Measurements from ENCODE around the gene CPSF3.

Gene CPSF3

DNA sequence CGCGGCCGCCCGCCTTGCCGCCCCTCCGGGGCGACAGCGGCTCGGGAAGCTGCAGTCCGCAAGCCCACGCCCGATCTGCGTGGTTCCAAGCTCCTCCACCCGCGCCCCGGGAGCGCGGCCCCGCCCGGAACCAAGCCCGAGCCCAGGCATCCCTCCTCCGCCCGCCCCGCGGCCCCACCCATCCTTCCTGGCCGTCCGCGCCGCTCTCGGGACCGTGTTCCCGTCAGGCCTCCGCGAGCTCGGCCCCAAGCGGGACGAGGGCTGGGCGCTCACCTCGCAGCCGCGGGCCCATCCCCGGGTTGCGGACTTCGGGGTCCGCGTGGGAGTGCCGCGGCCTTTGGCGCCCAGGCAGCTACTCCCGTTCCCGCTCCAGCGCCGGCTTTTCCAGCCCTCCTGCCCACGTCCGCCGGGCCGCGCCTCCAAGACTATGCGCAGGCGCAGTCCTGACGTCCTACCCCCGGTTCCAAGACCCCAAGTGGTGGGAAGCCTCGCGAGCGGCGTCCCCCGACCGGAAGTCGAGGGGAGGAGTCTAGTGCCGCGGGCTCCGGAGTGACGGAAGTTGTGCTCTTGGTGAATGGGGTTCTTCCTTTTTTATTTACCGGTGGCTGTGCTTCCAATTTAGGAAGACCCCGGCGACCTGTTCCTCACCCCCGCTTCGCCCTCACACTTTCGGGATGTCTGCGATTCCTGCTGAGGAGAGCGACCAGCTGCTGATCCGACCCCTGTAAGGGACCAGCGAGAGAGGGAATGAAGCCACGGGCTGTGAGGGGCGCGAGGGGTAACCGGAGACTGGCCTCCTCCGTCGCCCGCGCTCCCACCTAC lies at the start of gene CPSF3, which contains the start of gene ITGB1BP1:
Gene CPSF3, plus strand, starts transcription at position 555 of the 822 bp plus-strand sequence. Its CDS starts 120 bp downstream, at position 675.
Gene ITGB1BP1, minus strand, starts transcription at position 429 of the 822 bp plus-strand sequence. CDS start 4,831 bp downstream, outside the sequence.
- peak; percentile 86 to 92 (median 88) for DNase-seq

DNA sequence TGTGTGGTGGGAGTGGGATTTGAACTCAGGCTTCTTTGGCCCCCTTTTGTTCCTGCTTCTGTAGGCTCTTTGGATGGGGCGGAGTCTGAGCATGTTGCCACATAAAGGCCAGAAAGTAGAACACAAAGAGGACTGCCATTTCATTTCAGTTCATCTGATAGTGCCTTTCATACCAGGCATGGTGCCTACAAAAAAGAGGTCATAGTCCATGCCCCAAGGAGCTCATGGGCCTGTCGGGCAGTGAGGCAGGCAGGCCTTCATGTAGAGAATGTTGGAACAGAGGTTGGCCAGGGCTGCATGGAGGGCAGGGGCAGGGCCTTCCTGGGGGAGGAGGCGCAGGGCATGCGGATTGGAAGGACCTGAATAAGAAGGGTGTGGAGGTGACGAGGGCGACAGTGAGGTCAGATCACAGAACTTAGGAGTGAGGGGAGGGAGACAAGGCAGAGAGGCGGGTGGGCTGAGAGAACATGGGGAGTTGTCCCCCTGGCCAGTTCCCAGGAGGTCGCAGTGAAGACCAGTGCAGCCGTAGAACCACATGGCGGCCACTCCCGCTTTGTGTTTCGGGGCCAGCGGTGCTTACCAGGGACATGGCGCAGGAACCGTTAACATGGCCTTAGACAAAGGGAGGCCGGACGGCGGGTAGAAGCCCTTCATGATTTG lies 49.3 kb upstream of the CPSF3 start:
- DNase-seq: no peak

DNA sequence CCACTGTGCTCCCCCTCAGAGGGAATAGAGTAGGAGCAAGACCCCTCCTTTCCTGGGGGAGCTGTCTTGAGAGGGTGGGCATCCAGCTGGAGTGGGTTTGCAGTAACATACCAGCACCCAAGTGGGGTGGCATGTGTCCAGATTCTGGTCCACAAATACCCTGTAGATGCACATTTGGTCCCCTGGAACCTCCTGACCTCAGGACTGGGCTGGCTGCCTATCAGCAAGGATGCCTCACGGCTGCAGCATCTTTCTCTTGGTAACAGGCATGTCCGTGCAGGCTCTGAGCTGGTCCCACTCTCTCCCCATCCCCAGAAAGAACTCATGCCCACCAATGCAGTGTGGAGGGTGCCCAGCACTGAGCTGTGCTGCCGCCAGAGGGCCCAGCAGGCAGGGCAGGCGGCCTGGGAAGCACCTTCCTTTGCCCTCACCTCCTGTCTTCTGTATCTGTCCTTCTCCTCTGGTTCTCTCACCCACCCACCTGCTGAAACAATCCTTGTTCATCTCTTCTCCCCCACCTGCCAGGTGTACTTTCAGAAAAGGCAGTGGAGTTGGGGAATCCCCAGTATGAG lies 47.5 kb upstream of the CPSF3 start:
- no peak for DNase-seq

DNA sequence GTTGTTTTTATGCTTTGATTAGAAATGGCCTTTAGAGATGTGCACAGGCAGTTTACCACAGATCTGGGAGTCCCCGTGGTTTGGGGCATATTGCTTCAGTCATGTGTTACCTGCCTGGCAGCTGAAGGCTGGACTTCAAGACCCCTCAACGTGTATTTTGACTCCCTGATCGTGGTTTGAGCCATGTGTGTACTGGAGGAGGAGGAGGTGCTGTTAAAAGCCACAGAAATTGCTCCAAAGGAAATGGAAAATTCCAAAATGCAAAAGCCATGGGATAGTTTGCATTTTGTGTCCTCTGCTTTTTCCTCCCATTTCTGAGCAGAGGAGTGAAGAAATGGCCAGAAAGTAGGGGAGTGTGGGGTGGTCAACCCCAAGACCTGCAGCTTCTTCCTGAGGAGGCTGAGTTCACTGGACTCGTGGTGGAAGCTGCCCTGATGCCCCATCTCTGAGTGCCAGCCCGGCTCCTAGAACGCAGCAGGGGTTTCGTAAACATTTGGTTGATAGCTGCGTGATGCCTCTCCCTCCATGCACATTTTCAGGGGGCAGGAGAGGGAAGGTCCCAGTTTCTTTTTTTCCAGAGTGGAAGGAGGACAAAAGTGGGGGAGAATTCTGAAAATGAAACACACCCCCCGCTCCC lies 45.9 kb upstream of the CPSF3 start:
- no peak for DNase-seq

DNA sequence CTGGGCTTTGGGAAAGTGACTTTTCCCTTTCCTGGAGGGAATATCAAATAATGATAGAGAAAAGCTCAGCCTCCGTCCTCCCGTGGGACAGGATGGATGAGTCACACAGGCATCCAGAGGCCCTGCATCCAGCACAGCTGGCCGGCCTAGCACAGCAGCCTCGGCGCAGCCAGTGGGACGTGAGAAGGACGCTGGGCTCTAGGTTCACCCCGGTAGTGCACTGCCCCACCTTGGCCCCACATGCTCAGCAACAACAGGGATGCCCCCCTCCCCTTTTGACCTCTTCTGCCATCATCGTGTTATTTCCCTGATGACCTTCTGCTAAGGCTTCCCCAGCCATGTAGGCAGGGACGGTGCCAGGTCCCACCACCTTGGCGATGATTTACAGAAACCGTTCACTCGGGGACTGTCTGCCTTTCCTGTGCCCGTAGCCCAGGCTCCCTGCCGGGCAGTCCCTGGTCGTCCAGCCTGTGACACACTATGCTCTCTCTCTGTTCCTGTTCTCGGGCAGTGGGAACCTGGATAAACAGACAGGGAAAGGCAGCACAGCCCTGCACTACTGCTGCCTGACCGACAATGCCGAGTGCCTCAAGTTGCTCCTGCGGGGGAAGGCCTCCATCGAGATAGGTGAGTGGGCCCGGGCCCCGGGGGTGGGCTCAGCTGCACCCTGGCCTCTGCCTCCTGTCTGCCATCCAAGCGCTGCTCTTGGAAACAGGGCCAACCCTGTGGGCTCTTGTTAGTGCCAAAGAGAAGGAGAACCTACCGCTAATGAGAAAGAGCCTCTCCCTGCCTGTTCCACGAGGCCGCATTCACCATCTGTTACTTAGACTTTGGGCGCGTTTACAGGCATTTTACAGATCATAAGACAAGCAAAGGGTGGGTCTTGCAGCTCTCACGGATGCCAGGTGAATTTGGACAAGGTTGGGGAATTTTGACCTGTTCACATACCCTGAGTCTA lies 44.7 kb upstream of the CPSF3 start:
- DNase-seq: no peak

DNA sequence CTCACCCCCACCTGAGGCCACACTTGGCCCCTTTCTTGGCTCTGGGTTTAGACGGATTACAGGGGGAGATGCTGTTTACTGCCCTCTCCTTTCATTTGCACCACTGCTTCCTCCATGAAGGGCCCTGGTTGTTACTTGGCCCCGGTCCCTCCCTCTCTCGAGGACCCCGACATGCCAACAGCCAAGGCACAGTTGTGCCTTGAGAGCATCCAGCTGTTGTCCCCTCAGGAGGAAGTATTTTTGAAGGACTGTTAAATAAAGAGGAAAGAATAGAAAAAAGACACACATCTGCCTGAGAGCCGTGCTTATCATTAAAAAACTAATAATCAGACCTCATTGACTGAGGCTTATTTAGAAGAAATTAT lies 44.1 kb upstream of the CPSF3 start:
- DNase-seq: no peak

DNA sequence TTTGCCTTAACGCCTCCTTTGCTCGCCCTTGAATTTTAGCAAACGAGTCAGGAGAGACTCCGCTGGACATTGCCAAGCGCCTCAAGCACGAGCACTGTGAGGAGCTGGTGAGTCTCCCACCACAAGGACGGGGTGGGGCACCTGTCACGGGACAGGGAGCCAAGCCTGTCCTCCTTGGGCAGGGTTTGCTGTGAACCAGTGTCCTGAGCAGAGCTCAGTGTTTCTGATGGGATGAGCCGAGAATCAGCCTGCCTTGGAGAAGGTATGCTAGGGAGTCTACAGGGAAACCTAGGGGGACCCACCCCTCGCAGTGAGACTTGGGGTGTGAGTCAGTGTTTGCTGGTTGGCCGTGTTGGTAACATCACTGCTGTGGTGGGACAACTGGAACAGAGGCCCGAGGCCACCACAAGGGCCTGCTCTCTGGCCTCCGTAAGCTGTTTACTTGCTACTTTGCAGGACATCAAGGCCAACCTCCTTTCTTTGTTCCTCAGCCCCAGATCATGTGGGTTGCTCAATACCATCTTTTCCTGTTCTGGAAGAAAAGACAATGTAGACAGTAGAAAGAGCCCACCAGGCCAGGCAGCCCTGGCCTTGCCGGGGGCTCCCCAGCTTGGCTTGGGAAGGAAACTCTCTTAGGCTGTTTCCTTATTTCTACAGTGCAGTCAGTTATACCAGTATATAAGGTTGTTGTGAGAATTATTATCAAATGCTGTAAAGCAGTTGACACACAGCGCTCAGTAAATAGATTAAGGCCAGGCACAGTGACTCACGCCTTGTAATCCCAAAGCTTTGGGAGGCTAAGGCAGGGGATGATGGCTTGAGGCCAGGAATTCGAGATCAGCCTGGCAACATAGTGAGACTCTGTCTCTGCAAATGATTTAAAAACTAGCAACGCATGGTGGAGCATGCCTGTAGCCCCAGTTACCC lies 42.5 kb upstream of the CPSF3 start:
- no peak for DNase-seq

DNA sequence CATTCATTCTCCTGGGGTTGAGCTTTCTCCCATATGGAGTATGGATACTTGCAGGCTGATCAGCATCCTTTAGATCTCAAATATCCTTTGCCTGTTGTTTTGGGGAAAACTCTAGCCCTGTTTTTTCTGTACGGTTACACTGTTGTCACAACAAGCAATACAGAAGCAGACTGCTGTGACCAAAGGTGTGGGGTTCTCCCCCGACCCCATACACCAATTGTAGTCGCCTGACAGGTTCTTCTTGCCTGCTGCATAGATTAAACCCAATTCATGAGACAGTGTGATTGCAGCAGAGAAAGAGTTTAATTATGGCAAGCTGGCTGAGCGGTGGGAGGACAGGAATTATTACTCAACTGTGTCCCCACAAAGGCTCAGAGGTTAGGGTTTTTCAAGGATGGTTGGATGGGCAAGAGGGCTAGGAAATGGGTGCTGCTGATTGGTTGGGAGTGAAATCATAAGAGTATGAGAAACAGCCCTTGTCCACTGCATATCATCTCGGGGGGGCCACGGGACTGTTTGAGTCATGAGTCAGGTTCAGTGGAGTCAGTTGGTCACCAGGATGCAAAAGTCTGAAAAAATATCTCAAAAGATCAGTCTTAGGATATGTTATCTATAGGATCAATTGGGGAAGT lies 40.7 kb upstream of the CPSF3 start:
- no peak for DNase-seq

DNA sequence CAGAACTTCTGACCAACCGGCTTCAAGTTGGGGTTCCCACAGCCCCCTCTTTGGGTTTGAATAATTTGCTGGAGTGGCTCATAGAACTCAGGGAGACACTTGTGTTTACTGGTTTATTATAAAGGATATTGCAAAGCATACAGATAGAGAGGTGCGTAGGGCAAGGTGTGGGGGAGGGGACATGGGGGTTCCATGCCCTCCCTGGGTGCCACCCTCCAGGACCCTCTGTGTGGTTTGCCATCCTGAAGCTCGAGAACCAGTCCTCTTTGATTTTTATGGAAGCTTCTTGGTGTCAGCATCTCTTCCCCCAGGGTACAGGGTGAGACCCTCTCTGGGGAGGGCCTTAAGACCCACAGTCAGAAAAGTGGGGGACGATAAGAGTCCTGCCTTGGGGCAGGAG lies 38.9 kb upstream of the CPSF3 start:
- no peak for DNase-seq

DNA sequence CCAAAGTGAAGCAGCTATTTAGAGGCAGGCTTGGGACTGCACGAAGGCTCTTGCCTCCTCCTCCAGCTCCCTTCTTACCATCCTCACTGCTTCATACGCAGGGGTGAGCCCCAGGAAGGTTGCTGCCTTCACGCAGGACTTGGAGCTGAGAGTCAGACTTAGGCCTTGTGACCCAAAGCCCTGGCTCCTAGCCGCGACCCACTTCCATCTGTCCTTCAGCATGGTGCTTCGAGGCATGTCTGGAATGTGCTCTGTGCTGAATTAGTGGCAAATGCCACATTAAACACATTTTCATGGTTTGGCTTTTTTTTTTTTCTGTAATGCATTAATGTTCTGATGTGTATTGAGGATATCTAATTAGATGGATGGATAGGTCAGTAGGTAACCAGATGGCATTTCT lies 37.6 kb upstream of the CPSF3 start:
- no peak for DNase-seq

DNA sequence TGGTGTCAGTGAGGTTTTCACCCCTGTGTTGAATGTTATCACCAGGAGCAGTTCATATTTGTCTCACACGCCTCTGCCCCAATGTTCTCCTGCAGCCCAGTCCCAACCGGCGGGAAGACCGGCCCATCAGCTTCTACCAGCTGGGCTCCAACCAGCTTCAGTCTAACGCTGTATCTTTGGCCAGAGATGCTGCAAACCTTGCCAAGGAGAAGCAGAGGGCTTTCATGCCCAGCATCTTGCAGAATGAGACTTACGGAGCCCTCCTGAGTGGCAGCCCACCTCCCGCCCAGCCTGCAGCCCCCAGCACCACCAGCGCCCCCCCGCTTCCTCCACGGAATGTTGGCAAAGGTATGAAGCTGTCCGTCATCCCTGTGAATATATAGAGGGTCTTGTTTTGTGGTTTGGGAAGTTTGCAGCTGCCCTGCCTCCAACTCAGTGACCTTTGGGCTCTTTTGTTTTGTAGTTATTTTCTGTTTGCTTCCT lies 35.2 kb upstream of the CPSF3 start:
- DNase-seq: no peak

DNA sequence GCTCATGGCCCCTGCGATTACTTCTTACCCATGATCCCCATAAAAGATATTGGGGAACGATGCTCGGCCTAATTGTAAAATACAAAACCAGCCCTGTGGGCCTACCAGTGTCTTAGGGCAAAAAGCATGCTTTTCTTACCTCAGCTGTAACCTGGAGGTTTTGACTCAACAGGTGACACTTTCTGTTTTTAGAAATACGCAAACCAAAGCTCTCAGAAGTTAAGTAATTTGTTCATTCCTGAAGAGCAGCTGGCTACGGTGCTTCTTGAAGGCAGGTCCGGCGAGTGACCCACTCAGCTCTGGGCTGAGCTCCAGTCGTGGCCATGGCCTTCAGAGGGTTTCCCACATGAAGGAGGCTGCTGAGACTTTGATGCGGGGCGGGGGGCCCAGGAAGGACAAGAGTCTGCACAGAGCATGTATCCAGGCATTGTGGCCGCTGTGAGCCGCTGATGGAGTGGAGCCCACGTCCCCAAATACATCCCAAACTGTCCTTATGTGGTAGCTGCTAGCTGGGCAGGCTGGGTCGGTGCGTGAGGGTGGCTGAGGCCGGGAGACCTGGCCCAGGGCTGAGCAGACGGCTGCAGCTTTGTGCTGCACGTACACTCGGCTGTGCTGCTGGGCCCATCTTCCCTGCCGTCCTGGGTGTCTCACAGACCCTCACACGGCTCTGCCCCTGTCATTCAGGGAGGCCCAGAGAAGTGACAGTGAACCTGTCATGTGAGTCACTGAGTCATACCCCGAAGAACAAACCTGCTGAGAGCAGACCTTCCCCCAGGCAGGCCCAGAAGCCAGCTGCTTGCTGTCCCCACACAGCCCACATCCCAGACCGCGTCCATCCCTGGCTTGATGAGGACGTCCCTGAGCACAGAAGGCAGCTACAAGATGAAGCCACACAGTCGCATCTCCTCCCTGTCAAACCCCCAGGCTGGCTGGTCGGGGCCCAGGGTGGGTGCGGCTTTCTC lies 34.2 kb upstream of the CPSF3 start:
- no peak for DNase-seq

DNA sequence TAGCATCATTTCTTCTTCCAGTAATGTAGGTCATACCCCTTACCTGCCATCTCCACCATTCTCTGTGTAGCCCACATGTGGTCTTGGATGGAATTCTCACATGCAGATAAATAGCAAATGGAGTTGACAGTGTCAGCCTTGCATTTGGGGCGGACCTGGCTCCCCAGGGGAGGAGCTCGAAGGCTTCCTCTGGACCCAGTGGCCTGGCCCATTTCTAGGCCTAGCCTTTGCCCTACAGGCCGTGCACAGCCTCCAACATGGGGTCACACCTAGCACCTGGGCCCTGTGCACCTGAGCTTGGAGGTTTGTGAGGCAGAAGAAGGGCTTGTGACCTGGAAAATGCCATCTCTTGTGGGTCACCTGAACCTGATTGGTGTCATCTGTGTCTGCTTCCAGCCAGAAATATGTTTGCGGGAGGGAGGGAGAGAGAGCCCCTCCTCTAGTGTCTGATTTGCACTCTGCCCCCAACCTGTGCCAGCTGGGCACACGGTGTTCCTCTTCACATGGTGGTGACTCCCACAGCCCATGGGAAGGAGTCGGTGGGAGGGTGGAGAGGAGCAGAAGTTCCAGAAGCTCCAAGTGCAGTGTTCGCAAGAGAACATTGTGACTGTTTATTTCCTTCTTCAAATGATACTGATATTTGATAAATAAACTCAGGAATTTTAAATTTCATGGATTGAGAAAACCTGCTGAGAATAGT lies 33.2 kb upstream of the CPSF3 start:
- DNase-seq: no peak

DNA sequence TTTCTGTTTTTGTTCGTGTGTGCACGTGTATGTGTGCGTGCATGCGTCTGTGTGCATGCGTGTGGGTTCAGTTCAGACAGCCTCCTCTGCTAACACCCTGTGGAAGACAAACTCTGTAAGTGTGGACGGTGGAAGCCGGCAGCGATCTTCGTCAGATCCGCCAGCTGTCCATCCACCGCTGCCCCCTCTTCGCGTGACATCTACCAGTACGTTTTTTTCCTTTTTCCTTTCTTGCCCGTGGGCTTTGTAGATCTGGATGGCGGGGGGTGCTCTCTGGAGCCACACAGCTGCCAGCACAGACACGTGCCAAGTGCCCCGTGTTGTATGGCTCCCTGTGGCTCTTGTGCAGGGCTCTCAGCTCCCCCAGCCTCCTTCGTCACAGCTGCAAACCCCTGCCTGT lies 32.5 kb upstream of the CPSF3 start:
- DNase-seq: no peak

DNA sequence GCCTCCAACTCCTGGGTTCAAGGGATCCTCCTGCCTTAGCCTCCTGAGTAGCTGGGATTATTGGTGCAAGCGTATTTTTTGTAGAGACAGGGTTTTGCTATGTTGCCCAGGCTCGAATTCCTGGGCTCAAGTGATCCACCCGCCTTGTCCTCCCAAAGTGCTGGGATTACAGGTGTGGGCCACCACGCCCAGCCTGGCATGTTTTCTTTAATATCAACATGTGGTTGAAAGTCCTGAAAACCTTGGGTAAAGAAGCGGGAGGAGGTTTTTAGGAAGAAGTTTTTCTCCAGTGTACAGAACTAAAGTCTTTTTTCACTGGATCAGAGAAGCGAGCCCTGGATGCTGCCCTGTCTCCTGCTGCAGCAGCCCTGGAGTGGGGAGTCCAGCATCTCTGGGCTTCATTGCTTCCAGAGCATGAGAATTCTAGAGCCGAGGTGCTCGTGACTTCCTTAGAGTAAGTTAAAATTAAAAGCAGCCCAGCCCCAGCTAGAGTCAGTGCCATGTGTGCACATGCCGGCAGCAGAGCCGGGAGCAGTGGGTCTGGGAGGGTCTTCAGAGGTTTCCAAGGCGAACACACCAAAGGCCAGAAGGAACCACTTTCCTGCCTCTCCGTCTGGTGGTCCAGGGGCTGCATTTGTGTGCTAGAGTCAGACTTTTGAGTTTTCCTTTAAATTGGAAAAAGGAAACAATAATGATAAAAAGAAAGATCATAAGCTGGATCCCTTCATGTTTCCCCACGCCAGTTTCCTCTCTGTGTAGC lies 31.3 kb upstream of the CPSF3 start:
- DNase-seq: no peak

DNA sequence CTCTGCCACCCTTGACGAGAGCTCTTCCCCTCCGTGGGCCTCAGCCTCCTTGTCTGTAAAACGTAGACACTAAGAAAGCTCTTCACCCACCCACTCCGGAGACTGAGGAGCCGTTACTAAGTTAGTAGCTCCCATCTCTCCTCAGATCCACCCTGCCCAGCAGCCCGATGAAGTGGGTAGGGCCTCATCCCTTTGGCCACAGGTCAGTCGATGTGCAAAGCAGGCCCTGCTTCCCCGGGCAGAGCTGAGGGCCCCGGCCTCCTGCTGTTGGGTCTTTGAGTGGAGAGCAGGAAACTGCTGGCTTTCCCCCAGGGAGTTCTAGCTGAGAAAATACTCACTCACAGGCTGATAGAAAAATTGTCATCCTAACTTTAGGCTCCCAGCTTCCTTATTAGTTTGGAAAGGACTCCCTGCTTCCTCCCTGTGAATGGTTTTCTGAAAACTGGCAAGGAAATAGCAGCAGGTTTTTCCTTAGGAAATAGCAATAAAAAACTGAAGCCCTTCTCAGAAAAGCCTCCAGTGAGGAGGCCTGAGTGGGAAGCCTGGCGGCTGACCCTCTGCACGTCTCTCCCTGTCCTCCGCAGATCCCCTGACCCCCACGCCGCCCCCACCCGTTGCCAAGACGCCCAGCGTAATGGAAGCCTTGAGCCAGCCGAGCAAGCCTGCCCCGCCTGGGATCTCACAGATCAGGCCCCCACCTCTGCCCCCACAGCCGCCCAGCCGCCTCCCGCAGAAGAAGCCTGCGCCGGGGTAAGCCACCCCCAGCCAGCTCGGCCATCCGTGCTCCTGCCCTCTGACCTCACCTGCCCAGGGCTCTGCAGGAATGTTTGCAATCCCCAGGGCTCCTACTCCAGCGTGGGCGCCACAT lies 30.3 kb upstream of the CPSF3 start:
- no peak for DNase-seq

DNA sequence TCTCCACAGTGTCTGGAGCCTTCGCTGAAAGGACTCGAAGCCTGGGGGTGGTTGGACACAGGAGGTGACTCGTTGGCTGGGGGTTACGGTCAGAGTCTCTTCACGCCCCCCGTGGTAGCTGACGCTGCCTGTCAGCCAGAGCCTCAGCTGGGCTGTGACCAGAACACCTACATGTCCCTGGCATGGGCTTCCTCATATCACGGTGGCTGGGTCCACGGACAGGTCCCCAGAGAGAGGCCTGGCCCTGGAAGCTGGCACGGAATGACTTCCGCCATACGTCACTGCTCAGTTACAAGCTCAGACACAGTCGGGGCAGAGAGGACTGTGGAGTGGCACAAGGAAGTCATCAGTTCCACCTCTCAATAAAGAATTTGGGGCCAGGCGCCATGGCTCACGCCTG lies 28.6 kb upstream of the CPSF3 start:
- DNase-seq: no peak

Measured in activated naive CD4-positive, alpha-beta T cell (primary cell).